NCI-H524 (cell line): ENCODE measurements around the gene INTS2.
A peak's percentile ranks its signal among the peaks of the same experiment; 100 is the strongest.
"Not testable (repeated sequence)": the region's sequence is repeated elsewhere in the genome, so short reads cannot be mapped to it uniquely, and the experiment has no call there.

Experiments
- DNase-seq, 2 experiments: peaks; one replicate each; lab custom pipeline; 2025; lab: John Stamatoyannopoulos, UW

INTS2 gene

DNA sequence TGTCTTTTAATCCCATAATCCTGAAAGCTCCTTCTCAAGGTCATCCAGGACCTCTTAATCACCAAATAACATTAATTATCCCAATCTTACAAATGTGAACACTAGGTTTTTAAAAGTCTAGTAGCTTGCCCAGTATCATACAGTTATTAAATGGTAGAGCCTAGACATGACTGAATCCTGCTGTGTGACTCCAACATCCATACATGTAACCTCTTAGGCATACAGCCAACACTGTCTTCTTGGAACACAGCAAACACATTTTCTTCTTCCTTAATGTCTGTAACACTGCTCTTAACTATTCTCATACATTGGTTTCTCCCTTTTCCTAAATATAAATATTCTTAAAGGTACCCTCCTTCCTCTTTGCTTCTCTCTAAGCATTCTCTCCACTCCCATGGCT is 78.1 kb downstream of the INTS2 start:
- DNase-seq, result no peak

DNA sequence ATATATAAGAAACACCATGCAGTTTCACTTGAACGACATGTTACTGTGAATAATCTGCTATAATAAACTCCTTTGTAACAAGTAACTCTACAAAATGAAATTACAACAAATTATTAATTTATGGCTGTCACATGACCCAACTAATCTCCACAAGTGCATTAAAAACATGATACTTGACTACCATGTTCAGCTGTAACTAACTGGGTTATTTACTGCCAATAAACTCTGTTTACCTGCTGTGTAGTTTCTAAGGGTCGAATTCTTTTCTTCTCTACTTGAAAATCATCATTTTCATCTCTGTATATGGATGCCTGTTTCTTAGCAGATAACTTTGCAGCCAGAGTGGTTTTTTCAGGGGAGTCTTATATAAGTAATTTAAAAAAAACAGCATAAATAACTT is 78.9 kb downstream of the INTS2 start:
- DNase-seq, result no peak

DNA sequence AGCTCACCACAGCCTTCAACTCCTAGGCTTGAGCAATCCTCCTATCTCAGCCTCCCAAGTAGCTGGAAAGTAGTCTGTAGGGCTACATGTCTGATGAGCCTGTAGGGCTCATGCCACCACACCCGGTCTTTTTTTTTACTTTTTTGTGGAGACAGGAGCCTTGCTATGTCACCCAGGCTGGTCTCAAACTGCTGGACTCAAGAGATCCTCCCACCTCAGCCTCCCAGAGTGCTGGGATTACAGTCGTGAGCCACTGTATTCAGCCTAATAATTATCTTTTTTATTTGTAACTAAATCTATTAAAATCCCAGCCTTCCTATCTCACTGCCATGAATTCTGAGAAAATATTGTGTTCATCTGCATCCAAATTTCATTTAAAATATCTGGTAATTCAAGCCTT is 79.5 kb downstream of the INTS2 start:
- no peak for DNase-seq

DNA sequence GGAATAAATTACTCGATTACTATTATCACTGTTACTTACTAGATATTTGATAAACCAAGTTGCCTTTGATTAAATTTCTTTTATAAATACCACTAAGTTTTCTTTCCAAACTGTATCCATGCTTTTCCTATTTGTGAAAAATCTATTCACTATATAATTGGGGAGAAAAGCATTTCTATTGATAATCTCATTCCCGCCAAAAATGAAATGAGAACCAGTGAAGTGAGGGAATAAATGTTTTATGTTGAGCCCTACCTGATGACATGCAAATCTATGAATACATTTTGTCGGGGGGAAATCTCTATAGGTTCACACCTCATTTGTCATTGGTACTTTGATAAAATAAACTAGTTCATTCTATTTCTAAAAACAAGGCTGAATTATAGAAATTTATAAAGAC is 80.1 kb downstream of the INTS2 start:
- no peak for DNase-seq

DNA sequence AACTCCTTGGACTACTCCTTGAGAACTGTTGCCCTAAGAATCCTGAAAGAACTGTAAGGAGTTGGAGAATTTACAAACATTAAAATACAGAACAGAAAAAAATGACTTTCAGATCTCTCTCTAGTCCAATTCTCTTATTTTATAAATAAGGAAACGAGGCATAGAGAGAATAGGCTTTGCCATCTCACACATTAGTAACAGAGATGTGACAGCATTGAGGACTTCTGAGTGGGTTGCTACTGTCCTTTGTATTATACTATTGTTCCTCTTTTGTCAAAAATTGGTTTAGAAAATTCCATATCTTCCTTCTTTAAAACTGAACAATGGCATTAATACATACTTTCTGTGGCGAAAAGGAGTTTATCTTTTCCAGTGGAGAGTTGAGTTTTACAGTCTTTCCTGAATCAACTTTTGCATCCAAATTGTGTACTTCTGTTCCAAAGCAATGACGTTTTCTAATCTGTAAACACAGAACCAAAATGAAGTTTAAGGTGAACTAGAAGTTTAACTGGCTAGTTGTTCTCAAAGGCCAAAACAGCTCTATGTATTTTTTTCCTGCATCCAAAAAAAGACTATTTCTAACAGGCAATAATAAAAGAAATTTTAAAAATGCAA is 80.9 kb downstream of the INTS2 start:
- DNase-seq, result no peak

DNA sequence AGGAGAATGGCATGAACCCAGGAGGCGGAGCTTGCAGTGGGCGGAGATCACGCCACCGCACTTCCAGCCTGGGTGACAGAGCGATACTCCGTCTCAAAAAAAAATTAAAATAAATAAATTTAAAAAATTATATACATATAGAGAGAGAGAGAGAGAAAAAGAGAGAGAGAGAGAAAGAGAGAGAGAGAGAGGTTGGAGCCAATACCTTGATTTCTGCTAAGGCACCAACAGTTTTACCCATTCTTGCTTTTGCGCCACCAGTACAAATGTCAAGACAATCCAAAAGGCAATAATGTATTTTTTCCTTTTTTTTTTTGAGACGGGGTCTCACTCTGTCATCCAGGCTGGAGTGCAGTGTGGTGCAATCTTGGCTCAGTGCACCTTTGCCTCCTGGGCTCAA is 81.7 kb downstream of the INTS2 start:
- no peak for DNase-seq

DNA sequence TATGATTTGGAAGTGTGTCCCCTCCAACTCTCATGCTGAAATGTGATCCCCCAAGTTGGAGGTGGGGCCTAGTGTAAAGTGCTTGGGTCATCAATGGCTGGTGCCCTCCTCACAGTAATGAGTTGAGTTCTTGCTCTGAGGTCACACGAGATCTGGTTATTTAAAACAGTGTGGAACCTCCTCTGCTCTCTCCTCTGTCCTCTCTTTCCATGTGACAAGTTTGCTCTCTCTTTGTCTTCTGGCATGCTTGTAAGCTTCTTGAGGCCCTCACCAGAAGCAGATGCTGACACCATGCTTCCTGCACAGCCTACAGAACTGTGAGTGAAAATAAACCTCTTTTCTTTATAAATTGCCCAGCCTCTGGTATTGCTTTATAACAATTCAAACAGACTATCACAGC is 84.3 kb downstream of the INTS2 start:
- no peak for DNase-seq

DNA sequence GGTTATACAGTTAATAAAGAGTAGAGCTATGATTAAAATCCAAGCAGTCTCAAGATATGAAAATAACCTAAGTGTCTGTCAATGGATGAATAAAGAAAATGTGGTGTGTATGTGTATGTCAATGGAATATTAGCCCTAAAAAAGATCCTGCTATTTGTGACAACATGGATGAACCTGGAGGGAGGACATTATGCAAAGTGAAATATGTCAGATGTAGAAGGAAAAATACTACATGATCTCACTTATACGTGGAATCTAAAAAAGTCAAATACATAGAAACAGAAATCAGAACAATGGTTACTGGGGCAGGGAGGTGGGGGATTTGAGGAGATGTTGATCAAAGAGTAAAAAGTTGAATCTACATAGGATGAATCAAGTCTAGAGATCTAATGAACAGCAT is 84.9 kb downstream of the INTS2 start:
- DNase-seq, result no peak

DNA sequence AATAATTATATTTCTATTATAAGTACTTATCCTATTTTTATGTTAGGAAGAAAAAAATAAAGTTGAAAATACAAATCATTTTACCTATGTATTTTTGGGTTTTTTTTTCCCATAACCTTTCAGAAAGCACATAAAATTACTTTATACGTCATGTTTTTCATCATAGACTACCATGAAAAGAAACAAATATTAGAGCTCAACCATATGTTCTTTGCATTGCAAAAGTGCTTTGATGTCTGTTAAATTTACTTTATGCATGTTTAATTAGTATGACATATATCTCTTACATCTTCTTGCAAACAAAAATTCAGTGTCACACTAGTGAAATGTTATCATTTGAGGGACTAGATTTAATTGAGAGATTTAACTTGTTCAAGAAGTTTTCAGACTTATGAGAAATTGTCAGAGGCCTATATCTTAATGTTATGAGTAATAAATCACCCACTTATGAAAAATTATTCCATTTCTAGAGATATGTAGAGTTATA is 88.4 kb downstream of the INTS2 start:
- DNase-seq, result no peak

DNA sequence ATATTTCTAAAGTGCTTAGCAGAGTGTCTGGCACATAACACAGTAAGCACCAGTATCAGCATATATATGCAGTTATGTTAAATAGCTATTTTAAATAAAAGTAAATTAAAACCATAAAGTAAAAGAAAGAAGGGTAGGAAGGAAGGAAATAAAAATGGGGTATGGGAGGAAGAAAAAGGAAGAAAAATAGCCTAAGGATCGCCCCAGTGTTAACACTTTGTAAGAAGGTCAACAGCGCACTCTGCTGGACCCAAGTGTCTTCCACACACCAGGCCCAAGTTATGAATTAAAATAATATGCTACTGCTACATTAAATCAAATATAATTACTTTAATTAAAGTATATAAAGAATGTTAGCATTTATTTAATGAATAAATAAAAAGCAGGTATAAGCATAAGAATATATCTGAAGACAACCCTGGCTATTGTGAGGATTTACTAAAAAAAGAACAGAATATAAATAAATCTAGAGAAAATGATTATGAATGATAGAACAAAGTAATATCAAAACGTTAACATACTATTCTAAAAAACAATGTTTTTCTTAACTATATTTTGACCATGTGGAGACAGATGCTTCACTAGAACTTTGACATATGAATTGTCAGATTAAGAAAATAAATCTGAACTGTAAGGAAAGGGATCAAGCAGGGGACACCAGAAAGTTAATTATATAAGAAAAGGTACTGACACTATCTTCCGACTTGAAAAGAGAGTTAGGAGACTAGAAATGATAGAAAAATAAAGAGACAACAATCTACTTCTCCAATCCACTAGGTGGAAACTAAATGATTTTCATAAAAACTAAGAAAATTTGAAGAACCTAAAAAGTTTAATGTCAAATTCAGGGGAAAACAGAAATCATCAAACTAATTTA is 90.4 kb downstream of the INTS2 start:
- peak; percentile 42 to 58 for DNase-seq

DNA sequence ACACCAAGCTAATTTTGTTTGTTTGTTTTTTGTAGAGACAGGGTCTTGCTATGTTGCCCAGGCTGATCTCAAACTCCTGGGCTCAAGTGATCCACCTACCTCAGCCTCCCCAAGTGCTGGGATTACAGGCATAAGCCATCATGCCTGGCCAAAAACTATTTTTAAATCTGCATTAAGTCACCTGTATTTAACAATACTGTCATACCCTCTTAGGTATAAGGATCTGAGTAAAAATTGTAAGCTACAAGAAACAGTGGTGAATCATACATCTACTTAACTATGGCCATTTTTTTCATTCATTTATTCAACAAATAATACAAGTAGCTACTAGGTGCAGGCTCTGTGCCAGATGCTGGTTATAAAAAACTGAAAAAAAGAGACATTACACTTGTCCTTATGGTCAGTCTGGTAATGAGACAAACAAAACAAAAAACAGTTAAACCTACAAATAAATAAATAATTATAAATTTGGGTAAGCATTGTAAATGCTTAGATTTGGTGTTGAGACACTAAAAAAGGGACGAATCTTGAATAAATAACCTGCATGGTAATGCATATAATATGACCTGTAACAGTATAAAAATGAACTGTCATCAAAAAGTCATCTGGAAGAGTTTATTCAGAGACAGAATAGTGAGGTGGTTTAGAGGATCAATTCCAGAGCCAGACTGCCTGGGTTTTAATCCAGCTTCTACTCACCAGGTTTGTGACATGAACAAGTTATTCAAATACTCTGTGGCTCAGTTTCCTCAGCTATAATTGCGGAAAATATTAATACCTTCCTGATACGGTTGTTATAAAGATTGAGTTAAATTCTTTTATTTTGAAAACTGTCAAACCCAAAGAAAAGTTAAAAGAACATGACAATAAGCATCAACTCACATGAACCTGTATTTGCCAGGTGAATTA is 91.3 kb downstream of the INTS2 start:
- DNase-seq, result no peak

DNA sequence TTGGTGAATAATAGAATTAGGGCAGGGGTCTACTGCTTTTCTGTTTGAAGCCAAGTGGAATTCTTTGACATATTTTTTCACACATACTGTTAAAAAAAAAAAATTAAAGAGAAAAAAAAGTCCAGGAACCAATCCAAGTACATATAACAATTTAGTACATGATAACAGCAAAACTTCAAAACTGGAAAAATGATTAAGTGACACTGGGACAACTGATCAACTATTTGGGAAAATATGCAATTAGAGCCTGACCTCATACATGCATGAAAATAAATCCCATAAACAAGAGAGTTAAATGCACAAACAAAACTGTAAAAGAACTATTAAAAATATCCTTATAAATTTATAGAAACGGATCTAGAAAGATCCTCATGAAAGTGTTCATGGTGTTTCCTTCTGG is 92.2 kb downstream of the INTS2 start:
- DNase-seq, result no peak

DNA sequence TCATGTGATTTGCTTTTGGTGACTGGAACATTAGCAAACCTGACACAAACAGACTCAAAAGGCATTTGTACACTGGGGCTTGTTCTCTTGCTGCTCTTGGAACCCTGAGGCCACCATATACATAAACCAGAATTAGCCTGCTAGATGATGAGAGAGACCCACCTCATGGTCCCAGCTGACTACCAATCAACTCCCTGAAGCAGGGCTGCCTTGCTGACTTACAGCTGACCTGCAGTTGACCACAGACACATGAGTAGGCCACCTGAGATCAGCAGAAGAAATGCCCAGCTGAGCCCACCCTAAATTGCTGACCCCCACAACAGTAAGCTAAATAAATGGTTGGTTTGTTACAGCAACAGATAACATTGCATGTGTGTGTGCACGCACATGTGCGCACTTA is 93.2 kb downstream of the INTS2 start:
- DNase-seq, result no peak

DNA sequence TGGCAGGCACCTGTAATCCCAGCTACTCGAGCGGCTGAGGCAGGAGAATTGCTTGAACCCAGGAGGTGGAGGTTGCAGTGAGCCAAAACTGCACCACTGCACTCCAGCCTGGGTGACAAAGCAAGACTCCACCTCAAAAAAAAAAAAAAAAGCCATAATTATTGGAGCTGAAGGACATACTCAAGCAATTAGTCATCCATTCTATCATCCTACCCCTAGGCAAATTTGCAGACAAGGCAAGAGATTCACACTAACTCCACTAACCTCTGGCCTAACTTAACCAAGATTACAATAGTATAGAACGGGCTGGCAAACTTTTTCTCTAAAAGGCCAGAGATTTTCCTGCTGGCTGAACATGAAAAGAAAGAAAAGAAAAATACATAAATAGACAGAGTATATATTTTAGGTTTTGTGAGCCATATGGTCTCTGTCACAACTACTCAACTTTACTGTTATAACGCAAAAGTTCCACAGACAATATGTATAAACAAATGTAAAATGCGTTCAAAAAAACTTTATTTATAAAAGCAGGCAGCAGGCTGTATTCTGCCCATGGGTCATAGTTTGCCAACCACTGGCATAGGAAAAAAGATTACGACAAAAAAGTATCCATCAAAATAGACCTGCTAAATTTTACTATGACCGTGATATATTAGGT is 94.1 kb downstream of the INTS2 start:
- DNase-seq, result no peak

DNA sequence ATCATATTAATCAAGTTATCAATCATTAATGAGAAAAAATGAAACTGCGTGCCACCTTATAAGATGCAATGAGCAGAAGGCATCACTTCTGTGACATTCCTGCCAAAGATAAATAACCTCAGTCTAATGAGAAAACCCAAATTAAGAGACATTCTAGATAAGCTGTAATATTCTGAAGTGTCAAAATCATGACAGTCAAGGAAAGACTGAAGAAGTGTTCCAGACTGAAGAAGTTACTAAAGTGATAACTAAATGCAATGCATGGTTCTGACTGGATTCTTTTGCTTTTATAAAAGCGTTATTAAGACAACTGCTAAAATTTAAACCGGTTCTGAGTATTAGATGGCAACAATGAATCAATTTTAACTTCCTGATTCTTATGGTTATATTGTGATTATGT is 95.3 kb downstream of the INTS2 start:
- no peak for DNase-seq

DNA sequence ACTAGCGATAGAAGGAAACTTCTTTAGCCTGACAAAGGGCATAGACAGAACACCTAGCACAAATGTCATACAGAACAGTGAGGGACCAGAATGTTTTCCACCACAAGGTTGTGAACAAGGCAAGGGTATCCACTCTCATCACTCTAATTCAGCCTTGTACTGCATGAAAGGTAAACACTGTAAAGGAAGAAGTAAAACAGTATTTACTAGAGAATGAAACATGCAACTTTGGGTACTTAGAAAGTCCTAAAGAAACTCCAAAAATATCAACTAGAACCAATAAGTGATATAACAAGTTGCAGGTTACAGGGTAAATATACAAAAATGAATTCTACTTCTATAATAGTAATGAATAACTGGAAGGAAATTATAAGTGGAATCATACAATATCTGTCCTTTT is 96.7 kb downstream of the INTS2 start:
- DNase-seq, result no peak

DNA sequence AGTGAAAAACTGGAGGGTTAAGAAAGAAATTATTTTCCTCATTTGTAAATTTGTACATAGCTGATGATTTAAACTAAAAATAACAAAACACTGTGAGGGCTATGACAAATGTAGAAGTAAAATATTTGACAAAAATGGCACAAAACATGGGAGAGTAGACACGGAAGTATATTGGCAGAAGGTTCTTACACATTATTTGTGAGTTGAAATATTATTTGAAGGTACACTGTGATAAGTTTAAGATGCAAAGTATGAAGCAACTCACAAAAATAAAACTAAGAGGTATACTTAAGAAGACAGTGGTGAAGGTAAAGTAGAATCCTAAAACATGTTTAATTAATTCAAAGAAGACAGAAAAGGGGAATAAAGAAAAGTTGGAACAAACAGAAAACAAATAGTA is 99.1 kb downstream of the INTS2 start:
- DNase-seq, result no peak

DNA sequence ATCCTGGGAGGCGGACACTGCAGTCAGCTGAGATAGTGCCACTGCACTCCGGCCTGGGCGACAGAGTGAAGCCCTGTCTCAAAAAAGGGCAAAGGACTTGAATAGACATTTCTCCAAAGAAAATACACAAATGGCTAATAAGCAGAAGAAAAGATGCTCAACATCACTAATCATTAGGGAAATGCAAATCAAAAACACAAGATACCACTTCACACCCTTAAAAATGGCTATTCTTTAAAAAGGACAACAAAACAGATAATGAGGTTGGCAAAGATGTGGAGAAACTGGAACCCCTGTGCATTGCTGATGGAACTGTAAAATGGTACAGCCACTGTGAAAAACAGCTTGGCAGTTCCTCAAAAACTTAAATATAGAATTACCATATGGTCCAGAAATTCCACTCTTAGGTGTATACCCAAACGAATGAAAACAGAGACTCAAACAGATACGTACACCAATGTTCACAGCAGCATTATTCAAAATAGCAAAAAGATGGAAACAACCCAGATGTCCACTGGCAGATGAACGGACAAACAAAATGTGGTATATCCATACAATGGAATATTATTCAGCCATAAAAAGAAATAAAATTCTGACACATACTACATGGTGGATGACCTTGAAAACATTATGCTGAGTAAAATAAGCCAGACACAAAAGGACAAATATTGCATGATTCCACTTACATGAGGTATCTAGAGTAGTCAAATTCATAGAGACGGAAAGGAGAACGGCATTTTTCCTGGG is 100.0 kb downstream of the INTS2 start:
- DNase-seq, result no peak

DNA sequence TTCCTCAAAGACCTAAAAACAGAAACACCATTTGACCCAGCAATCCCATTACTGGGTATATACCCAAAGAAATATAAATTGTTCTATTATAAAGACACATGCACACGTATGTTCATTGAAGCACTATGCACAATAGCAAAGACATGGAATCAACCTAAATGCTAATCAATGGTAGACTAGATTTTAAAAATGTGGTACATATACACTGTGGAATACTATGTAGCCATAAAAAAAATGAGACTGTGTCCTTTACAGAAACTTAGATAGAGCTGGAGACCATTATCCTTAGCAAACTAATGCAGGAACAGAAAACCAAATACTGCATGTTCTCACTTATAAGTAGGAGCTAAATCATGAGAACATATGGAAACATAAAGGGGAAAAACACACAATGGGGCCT is 100.9 kb downstream of the INTS2 start:
- DNase-seq, result not testable (repeated sequence)

DNA sequence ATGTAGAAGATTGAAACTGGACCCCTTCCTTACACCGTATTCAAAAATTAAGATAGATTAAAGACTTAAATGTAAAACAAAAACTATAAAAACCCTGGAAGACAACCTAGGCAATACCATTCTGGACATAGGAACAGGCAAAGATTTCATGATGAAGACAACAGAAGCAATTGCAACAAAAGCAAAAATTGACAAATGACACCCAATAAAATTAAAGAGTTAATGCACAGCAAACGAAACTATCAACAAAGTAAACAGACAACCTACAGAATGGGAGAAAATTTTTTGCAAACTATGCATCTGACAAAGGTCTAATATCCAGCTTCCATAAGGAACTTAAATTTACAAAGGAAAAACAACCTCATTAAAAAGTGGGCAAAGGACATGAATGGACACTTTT is 101.6 kb downstream of the INTS2 start:
- DNase-seq, result not testable (repeated sequence)

DNA sequence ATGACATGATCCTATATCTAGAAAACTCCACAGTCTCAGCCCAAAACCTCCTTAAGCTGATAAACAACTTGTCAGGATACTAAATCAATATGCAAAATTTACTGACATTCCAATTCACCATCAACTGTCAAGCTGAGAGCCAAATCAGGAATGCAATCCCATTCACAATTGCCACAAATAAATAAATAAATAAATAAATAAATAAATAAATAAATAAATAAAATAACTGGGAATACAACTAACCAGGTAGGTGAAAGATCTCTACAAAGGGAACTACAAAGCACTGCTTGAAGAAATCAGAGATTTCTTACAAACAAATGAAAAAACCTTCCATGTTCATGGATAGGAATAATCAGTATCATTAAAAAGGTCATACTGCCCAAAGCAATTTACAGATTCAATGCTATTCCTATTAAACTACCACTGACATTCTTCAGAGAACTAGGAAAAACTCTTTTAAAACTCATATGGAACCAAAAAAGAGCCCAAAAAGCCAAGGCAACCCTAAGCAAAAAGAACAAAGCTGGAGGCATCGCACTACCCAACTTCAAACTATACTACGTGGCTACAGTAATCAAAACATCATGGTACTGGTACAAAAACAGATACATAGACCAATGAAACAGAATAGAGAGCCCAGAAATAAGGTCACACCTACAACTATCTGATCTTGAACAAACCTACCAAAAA is 102.2 kb downstream of the INTS2 start:
- no peak for DNase-seq
